NCI-H1436 (cell line): ENCODE measurements around the gene TRPV3.

Experiments
- DNase-seq: peaks from one replicate; lab custom pipeline; 2025; lab: John Stamatoyannopoulos, UW

Gene TRPV3

DNA sequence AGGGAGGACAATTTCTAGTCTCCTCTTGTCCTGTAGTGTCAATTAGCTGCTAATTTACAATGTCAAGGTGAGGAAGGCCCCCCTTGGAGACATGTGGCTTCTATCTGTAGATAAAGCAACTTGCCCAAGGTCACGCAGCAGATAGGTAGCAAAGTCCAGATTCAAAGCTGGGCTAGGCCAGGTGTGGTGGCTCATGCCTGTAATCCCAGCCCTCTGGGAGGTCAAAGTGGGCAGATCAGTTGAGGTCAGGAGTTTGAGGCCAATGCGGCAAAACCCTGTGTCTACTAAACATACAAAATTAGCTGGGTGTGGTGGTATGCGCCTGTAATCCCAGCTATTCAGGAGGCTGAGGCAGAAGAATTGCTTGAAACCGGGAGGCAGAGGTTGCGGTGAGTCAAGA is 11.1 kb downstream of the TRPV3 start:
- no peak for DNase-seq

DNA sequence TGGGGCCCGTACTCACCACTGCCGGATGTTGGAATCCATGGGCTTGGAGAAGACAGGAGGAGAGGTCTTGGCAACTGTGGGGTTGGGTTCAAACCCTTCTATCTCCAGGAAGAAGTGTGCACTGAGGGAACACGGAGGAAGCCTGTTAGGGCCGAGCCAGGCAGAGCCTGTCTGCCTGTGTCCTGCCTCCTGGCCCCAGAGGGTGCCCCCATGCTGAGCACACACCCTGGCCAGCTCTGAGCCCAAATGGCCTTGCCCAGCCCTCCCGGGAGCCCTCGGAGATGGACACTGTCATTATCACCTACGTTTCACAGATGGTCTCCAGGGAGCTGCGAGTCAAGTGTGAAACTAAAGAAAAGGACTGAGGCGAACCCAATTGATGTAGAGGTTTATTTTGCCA is 12.5 kb downstream of the TRPV3 start:
- DNase-seq = no peak

DNA sequence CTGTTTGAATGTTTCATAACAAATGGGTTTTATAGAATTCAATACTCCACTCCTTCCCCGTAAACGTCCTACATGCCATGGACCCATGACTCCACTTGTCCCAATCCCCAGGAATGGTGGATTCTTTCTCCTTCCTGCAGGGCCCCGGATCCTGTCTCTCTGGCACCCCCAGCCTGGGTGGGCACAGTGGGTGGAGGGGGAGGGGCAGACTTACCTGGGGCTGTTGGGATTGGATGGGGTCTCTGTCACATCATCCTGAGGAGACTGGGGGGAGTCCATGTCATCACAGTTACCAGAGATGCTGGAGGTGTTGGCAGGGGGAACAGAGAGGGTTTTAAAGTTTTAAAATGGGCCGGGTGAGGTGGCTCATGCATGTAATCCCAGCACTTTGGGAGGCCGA is 13.2 kb downstream of the TRPV3 start:
- DNase-seq = no peak

DNA sequence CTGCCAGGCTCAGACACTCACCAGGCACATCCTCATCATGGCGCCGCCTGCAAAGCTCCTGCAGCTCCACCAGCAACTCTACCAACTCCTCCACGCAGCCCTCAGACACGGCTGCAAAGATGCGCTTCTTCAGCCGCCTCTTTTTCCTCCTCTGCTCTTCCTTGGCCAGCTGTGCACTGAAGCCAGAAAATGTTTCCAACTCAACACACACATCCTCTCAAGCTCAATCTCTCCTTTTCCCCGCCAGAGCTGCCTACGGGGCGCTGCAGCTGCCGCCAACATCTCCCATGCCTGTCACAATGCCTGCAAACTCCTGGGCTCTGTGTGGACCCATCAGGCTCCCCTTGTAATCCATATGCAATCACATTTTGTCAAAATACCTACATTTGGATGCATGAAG is 14.2 kb downstream of the TRPV3 start:
- DNase-seq = no peak

DNA sequence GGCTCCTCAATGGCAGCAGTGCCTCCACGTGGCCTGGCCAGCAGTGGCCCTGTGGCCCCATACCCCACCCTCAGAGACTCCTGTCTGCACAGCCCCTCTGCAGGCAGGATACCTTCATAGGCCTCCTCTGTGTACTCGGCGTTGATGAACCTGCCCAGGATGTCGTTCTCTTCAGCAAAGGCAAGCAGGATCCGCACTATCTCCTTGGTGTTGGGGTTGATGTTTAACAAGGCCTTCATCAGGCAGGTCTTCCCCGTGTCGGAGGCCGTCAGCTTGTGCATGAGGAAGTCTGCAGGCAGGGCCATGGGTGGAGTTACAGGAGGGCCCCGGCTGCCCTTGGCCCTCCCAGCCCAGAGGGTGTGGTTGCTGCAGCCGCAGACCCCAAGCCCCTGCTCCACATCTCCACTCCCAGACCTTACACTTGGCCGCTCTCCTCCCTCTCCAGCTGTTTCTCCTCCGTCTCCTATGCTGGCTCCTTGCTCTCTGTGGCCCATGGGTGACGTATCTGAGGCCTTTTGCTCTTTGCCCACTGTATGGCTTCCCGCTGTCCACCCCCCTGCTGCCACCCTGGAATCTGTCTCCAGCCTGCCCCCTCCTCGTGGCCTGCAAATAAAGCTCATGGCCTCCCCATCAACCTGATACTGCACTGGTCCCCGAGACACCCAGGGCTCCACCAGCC is 15.1 kb downstream of the TRPV3 start:
- no peak for DNase-seq

DNA sequence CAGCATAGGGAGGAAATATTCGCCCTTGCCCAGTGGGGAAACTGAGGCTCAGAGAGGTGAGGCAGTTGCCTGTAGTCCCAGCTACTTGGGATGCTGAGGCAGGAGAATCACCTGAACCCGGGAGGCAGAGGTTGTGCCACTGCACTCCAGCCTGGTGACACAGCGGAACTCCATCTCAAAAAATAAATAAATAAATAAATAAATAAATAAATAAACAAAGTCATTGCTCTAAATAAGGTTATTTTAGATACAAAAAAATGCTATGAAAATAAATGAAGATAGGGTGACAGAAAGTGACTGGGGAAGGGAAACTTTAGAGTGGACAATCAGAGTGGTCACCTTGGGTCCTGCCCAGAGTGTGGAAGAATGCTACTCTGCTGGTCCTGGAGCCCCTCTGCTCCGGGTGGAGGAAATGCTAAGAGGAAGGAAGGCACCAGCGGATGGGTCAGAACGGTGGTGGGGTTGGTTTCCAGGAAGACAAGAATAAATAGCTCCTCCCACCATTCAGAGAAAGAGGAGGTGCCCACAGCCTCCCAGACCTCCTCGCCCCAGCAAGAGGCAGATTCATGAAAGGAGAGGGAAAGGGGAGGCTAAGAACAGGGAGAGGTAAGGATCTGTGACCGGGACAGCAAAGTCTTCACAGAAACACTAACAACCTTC is 17.6 kb downstream of the TRPV3 start:
- no peak for DNase-seq

DNA sequence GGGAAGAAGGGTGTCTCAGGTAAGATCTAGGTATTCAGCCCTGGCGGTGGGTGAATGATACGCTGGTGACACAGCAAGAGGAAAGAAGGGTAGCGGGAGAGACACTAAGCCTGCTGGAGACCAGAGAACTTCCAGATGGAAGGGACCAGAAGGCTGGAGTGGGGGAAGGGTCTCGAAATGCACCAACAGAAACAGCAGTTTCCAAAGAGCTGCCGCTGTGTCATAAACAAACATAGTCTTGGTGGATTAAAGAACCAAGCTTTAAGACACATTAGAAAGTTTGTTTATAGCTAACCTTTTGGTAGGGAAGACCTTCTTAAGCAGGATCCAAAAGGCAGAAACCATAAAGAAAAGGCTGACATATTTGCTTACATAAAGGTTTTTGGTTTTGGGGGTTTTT is 20.9 kb downstream of the TRPV3 start:
- DNase-seq = no peak

DNA sequence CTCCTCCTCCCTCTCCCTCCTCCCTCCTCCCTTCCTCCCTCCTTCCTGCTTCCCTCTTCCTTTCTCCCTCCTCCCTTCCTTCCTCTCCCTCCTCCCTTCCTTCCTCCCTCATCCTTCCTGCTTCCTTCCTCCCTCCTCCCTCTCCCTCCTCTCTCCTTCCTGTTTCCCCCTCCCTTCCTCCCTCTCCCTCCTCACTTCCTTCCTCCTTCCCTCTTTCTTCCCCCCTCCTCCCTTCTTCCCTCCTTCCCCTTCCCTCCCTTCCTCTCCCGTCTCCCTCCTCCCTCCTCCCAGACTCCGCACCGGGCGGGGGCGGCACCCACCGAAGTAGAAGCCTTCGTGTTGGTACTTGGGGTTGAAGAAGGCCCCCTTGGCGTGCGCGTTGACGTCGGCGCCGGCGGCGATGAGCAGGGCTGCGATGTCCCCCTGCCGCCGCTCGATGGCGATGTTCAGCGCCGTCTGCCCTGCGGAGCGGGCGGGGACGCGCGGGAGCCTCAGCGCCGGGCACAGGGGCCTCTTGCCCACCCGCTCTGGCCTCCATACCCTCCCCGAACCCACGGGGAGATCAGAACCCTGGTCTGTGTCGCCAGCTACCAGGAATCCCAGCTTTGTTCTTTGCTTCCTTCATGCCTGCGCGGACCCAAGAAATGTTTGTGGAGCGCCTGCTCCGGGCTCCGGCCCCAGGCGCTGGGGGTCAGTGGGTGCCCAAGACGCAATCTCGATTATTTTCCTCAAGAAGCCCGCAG is 22.2 kb downstream of the TRPV3 start:
- no peak for DNase-seq

DNA sequence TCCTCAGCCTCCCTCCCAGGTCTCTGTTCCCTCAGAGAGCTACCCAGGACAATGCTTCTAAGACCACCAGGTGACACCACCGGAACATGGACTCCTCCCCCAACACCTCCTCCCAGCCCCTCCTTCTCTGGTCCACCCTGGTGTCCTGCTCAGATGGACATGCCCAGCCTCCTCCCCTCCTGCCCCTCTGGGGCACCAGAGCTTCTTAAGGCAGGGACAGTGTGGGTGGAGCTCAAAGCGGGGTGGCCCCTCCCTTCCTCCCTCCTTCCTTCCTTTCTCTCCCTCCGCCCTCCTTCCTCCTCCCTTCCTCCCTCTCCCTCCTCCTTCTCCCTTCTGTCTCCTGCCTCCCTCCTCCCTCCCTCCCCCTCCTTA is 22.7 kb downstream of the TRPV3 start:
- no peak for DNase-seq

DNA sequence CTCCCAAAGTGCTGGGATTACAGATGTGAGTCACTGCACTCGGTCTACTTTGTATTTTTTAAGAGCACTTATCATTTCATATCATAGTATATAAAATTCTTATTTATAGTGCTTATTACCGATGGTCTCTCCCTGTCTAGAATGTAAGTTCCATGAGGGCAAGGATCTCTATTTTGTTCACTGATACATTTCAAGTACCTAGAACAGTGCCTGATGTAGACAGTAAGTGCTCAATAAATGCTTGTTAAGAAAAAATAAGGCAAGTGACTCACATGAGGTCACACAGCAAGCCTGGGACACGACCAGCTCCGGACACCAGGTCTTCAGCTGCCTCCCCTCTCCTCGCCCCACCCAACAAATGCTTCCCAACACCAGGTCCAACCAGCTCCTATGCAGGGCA is 23.9 kb downstream of the TRPV3 start:
- DNase-seq = no peak

DNA sequence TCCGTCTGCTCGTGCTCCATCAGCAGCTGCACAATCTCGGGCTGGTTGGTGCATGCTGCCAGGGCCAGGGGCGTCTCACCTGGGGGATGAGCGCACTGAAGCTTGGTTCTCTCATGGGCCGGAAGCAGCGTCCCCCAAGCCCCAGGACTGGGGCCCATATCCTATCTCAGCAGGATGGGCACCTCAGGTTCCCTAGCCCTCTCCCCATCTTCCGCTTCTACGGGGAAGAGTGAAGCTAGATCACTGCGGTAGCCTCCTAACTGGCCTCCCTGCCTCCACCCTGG is 24.8 kb downstream of the TRPV3 start:
- no peak for DNase-seq

DNA sequence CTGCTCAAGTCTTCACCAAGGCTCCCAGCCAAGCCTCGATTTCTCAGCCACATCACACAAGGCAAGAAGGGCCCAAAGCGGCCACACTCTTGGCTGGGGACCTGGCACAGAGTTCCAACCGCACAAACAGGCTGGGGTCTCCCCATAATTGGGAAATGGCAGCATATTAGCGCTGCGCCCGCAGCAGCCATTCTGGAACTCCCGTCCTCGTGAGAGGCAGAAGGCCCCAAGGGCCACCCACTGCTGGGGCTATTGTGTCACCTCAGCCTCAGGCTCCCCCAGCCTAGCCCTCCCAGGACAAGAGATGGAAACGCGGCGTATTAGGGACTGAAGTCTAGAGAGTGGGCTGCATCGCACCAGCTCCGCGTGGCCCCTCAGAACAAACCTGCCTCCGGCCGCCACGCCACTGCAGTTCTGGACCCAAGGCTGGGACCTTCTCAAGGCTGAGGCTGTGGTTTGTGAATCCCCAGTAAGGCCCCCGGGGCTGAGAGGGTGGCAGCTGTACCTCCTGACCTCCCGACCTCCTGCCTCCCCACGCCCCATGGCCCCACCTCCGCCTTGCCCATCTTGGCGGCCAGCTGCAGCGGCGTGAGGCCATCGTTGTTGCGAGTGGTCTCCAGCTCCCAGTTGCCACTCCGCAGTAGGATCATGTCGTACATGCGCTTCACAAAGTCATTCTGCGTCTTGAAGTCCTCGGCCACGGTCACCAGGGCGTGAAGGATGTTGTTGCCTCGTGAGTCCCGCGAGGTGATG is 25.3 kb downstream of the TRPV3 start:
- DNase-seq = no peak

DNA sequence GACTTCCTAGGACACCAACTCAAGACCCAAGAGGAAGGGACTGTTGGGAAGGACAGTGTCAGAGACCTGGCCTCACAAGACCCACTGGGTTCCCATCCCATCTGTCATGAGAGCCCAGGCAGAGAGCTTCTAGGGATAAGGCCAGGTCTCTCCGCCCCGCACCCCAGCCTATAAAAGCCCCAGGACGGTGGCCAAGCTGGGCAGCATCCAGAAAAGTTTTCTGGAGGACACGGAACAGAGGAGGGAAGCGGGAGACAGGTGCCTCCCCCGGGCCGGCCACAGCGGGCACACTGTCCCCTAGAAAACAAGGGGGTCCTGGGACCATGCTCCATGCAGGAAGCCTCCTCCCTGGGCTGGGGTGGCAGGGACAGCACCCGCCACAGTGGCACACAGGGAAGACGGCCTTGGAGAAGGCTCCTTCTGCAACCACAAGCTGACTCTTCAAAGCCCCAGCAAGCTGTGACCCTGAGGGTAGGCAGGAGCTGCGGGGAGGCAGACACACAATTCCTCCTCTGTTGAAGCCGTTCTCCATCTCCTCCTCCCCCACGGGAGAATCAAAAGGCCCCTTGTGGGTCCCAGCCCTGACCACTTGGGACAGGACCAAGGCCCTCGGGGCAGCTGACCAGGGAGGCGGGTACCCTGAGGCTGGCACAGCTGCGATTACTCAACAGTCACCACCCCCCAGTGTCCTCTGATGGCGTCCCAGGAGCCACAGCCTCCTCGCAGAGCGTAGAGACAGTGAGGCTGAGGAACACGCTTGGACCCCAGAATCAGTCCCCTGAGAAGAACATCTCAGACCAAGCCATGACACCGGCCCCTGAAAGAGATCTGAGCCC is 26.1 kb downstream of the TRPV3 start:
- DNase-seq = no peak

DNA sequence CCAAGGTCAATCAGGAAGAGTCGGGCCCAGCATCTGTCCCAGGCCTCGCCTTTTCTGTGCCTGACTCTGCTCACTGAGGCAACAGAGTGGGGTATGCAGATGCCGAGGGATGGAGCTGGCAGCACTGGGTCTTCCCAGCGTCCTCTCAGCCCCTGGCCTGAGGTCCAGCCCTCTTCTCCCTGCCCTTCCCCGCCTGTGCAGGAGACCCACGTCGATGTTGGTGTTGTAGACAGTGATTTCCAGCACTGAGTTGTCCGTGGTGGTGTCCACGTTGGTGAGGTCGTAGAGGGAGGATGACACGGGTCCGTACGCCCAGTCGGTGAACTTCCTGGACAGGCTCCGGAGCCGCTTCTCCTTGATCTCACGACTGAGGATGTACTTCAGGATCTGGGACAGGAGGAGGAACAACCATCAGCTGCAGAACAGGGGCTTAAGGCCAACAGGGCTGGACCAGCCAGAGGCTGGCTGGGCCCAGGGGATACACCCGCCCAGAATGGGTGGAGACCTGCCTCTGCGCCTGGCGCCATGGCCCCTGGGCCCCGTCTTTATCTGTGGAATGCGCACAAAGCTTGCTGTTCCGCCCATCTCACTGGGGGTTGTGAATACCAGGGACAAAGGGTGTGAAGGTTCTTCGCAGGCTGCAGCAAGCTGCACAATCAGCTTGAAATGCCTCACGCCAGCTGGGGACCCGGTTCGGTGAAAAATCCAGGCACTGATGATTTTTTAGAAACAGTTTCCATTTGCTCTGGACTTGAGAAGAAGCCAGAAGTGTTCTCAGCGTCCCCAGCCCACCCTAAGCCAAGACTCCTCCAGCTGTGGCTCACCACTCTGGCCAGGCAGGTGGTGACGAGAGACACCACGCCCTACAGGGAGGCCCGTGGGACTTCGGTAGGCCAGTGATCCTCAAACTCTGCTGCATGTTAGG is 27.5 kb downstream of the TRPV3 start:
- DNase-seq = no peak

DNA sequence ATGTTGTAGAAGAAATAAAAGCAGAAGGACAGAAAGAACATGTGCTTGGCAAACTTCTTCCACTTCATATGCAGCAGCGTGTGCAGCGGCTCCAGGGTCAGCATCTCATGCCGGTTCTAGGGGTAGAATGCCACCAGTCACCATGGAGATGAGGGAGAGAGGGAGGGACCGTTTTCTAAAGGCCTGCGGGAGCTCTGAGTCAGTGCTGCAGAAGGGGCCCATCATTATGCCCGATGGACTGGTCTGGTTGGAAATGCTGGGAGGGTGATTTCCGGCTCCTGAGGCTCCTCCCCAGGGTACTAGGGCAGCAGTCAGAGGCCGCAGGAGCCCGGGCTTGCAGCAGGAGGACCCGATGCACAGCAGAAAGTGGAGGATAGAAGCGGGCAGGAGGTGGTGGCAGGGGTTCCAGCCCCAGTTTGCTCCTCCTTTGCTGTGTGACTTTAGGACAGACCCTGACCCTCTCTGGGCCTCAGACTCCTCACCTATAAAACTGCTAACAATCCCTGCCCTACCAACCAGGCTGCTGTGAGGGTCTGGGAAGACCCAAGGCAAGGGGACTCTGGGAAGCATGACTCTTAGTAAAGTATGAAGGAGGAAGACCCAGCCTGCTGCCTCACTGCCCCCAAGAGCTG is 28.6 kb downstream of the TRPV3 start:
- DNase-seq = no peak

DNA sequence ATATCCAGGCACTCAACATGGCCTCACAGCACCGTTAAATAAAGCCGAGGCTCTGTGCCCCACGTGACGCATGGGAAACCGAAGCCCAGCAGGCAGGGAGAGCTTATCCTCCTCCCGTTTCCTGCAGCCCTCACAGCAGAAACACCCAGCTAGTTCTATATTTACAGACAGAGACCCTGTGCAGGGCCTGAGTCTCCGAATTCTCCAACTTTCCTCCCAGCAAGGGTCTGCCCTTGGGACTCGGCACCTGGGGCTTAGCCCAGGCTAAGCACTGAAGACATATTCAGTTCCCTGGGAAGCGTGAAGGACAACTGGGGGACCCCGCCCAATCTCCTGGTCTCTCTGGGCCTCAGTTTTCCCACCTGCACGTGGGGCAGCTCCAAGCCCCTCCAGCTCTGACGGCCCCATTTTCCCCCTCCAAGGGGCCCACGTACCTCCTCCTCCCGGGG is 29.2 kb downstream of the TRPV3 start:
- DNase-seq = no peak

DNA sequence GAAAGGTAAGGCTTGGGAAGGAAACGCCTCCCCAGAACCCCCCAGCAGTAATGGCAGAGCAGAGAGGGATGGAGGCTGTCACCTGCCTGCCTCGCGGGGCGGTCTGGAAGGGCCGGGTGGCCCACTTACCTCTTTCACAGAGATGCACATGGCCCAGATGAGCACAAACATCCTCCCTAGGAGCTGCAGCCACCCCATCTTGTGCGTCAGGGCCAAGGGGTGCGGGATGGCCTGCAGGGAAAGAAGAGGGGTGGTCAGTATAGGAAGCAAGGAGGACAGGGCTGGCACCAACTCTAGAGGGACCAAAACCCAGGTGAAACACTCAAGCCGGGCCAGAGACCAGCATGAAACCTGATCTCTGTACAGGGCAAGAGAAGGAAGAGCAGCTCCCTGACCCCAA is 29.7 kb downstream of the TRPV3 start:
- DNase-seq = no peak

DNA sequence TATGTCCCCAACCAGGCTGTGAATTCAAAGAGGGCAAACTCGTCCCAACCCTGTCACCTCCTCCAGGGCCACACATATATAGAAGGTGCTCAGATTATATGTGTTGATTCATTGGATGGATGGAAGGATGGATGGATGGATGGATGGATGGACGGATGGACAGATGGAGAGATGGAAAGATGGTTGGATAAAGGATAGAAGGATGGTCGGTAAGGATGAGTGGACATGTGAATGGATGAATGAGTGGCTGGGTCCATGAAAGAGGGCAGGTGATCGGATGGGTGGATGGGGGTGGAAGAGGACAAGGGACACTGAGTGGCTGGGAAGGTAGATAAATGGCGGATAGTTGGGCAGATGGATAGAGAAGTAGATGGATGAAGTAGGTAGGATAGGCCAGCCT is 30.1 kb downstream of the TRPV3 start:
- DNase-seq = no peak

DNA sequence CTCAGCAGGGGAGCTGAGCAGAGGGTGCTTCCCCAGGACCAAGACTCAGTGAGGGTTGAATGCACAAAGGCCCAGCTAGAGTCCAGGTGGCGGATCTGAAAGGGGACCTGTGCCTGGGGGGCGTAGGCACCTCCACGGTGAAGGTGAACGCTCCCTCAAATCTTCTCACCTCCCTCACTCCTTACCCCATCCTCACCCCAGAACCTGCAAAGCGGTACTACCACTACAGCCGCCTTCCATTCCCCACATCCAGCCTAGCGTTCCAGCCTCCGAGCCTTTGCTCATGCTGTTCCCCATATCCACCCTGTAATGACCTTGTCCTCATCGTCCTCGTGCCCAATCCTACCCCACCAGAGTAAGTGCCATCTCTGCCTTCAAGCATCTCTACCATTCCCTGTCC is 30.6 kb downstream of the TRPV3 start:
- DNase-seq = no peak

DNA sequence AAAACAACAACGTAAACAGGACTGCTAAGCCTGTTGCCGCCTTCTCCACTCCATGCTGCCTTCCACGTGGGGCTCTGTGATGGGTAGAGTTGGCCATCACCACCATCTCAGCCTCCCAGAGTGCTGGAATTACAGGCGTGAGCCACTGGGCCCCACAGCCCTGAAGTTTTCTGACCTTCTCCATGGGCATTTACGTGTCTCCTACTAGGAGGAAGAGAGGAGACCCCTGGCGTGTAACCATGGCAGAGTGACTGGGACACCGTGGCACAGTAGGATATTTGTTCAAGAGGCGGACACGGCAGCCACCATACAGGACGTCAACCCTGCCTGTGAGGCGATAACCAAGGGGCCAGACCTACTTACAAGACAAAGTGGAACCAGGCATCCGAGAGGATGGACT is 31.1 kb downstream of the TRPV3 start:
- no peak for DNase-seq
